ENCODE results near the gene SS18.

Gene SS18

GRCh38 chr18:26121476-26121875, 31.1 kb upstream of the SS18 start:
- no peaks in the 10 kb centered on the region for H3K9me3 ChIP-seq
- H3K4me3 ChIP-seq (ENCODE audit: low read depth in 1 of 2, low read length in 1 of 2): no peak overlapping the region
- H3K36me3 ChIP-seq: no peaks in the 10 kb centered on the region
- no peaks in the 10 kb centered on the region for H3K27me3 ChIP-seq
- no peak overlapping the region for H3K27ac ChIP-seq
- no peak for TF ChIP-seq CTCF (IDR thresholded peaks at IDR 0.05)
- H3K4me1 ChIP-seq (ENCODE audit: control insufficient read depth in 1 of 2, insufficient read depth in 1 of 2, low read depth in 1 of 2, low read length in 1 of 2): no peaks in the 10 kb centered on the region

- no peak overlapping the region for H3K27ac ChIP-seq
- no peaks in the 10 kb centered on the region for H3K27me3 ChIP-seq
- no peaks in the 10 kb centered on the region for H3K4me1 ChIP-seq (ENCODE audit: control insufficient read depth in 1 of 2, insufficient read depth in 1 of 2, low read depth in 1 of 2, low read length in 1 of 2)
- H3K4me3 ChIP-seq (ENCODE audit: low read depth in 1 of 2, low read length in 1 of 2): no peak overlapping the region
- TF ChIP-seq CTCF (IDR thresholded peaks at IDR 0.05): no peak
- H3K9me3 ChIP-seq: no peaks in the 10 kb centered on the region
- H3K36me3 ChIP-seq: no peaks in the 10 kb centered on the region
These were observed 28.8 kb upstream of the SS18 start for GRCh38 chr18:26119246-26119645.

- no peak overlapping the region for H3K4me3 ChIP-seq (ENCODE audit: low read depth in 1 of 2, low read length in 1 of 2)
- no peak for TF ChIP-seq CTCF (IDR thresholded peaks at IDR 0.05)
- H3K36me3 ChIP-seq: no peaks in the 10 kb centered on the region
- no peaks in the 10 kb centered on the region for H3K27me3 ChIP-seq
- no peak overlapping the region for H3K27ac ChIP-seq
- no peaks in the 10 kb centered on the region for H3K4me1 ChIP-seq (ENCODE audit: control insufficient read depth in 1 of 2, insufficient read depth in 1 of 2, low read depth in 1 of 2, low read length in 1 of 2)
- H3K9me3 ChIP-seq: no peaks in the 10 kb centered on the region
These were observed 13.6 kb upstream of the SS18 start for GRCh38 chr18:26104035-26104434.

- Histone ChIP-seq H3K27me3 (no peaks in the 10 kb centered on the region), H3K27ac (no peak overlapping the region), H3K4me1 (ENCODE audit: control insufficient read depth in 1 of 2, insufficient read depth in 1 of 2, low read depth in 1 of 2, low read length in 1 of 2) (no peaks in the 10 kb centered on the region), H3K9me3 (no peaks in the 10 kb centered on the region), H3K4me3 (ENCODE audit: low read depth in 1 of 2, low read length in 1 of 2) (no peak overlapping the region), H3K36me3 (no peaks in the 10 kb centered on the region)
- no peak for TF ChIP-seq CTCF (IDR thresholded peaks at IDR 0.05)
These were observed 13.2 kb upstream of the SS18 start for GRCh38 chr18:26103579-26103978.

- no peak overlapping the region for H3K4me3 ChIP-seq (ENCODE audit: low read depth in 1 of 2, low read length in 1 of 2)
- TF ChIP-seq CTCF (IDR thresholded peaks at IDR 0.05): no peak
- no peaks in the 10 kb centered on the region for H3K27me3 ChIP-seq
- H3K27ac ChIP-seq: no peak overlapping the region
- H3K4me1 ChIP-seq (ENCODE audit: control insufficient read depth in 1 of 2, insufficient read depth in 1 of 2, low read depth in 1 of 2, low read length in 1 of 2): no peaks in the 10 kb centered on the region
- H3K36me3 ChIP-seq: no peaks in the 10 kb centered on the region
- H3K9me3 ChIP-seq: no peaks in the 10 kb centered on the region
These were observed 7.2 kb upstream of the SS18 start for GRCh38 chr18:26097563-26097962.

GRCh38 chr18:26096852-26097251, 6.4 kb upstream of the SS18 start:
- Histone ChIP-seq H3K4me3 (ENCODE audit: low read depth in 1 of 2, low read length in 1 of 2) (no peak overlapping the region), H3K27ac (no peak overlapping the region), H3K4me1 (ENCODE audit: control insufficient read depth in 1 of 2, insufficient read depth in 1 of 2, low read depth in 1 of 2, low read length in 1 of 2) (no peaks in the 10 kb centered on the region), H3K27me3 (no peaks in the 10 kb centered on the region), H3K9me3 (no peaks in the 10 kb centered on the region), H3K36me3 (no peaks in the 10 kb centered on the region)
- TF ChIP-seq CTCF (IDR thresholded peaks at IDR 0.05): no peak

All from neutrophil (primary cell).